ENCODE results near the gene CD274. TPM values are rescaled to one million over a fixed set of nuclear protein-coding genes. Genes with fewer than 3 reads are reported as not detected.

Gene CD274
- under 1 TPM; 0.62 to 0.98 TPM for polyA plus RNA-seq

GRCh38 chr9:5450359-5451091, at the start of gene CD274:
TSS of gene CD274 (plus strand) at chr9:5450542. CDS start at chr9:5456114, 5,572 bp downstream.
- Histone ChIP-seq H3K9me3 (ENCODE audit: control insufficient read depth in 2 of 2, insufficient read depth in 1 of 2, low read depth in 1 of 2, low read length in 1 of 2) (no peaks in the 10 kb centered on the region), H3K36me3 (ENCODE audit: control insufficient read depth in 2 of 2, insufficient read depth in 2 of 2, low read length in 1 of 2) (no peaks in the 10 kb centered on the region), H3K27me3 (ENCODE audit: control insufficient read depth in 1 of 2, insufficient read depth in 2 of 2, low read length in 2 of 2) (no peaks in the 10 kb centered on the region), H3K4me3 (ENCODE audit: low read depth in 1 of 2, low read length in 2 of 2) (peak within 1 kb of the TSS; percentile 60 to 66), H3K27ac (ENCODE audit: low read depth in 2 of 2, low read length in 1 of 2) (peak within 1 kb of the TSS; percentile 84 to 85), H3K4me1 (ENCODE audit: control insufficient read depth in 2 of 2, insufficient read depth in 2 of 2, low read length in 1 of 2) (no peaks in the 10 kb centered on the region)
- 3% methylated on average over 36 of the region's 36 CpGs for WGBS, 2 donors

GRCh38 chr9:5402217-5402616, 48.1 kb upstream of the CD274 start:
- Histone ChIP-seq H3K4me1 (ENCODE audit: control insufficient read depth in 2 of 2, insufficient read depth in 2 of 2, low read length in 1 of 2) (no peaks in the 10 kb centered on the region), H3K27ac (ENCODE audit: low read depth in 2 of 2, low read length in 1 of 2) (no peak overlapping the region), H3K36me3 (ENCODE audit: control insufficient read depth in 2 of 2, insufficient read depth in 2 of 2, low read length in 1 of 2) (no peaks in the 10 kb centered on the region), H3K4me3 (ENCODE audit: low read depth in 1 of 2, low read length in 2 of 2) (no peak overlapping the region), H3K27me3 (ENCODE audit: control insufficient read depth in 1 of 2, insufficient read depth in 2 of 2, low read length in 2 of 2) (no peaks in the 10 kb centered on the region), H3K9me3 (ENCODE audit: control insufficient read depth in 2 of 2, insufficient read depth in 1 of 2, low read depth in 1 of 2, low read length in 1 of 2) (no peaks in the 10 kb centered on the region)

GRCh38 chr9:5408596-5408995, 41.7 kb upstream of the CD274 start:
- Histone ChIP-seq H3K36me3 (ENCODE audit: control insufficient read depth in 2 of 2, insufficient read depth in 2 of 2, low read length in 1 of 2) (no peaks in the 10 kb centered on the region), H3K27me3 (ENCODE audit: control insufficient read depth in 1 of 2, insufficient read depth in 2 of 2, low read length in 2 of 2) (no peaks in the 10 kb centered on the region), H3K9me3 (ENCODE audit: control insufficient read depth in 2 of 2, insufficient read depth in 1 of 2, low read depth in 1 of 2, low read length in 1 of 2) (peaks cover 0 to 4% of the 10 kb centered on the region in 2 donors), H3K4me3 (ENCODE audit: low read depth in 1 of 2, low read length in 2 of 2) (no peak overlapping the region), H3K27ac (ENCODE audit: low read depth in 2 of 2, low read length in 1 of 2) (no peak overlapping the region), H3K4me1 (ENCODE audit: control insufficient read depth in 2 of 2, insufficient read depth in 2 of 2, low read length in 1 of 2) (no peaks in the 10 kb centered on the region)
- 97 to 100% methylated on average over 1 of the region's 1 CpG for WGBS, 2 donors

- H3K4me3 ChIP-seq (ENCODE audit: low read depth in 1 of 2, low read length in 2 of 2): no peak overlapping the region
- no peaks in the 10 kb centered on the region for H3K4me1 ChIP-seq (ENCODE audit: control insufficient read depth in 2 of 2, insufficient read depth in 2 of 2, low read length in 1 of 2)
- no peaks in the 10 kb centered on the region for H3K9me3 ChIP-seq (ENCODE audit: control insufficient read depth in 2 of 2, insufficient read depth in 1 of 2, low read depth in 1 of 2, low read length in 1 of 2)
- H3K27ac ChIP-seq (ENCODE audit: low read depth in 2 of 2, low read length in 1 of 2): no peak overlapping the region
- H3K36me3 ChIP-seq (ENCODE audit: control insufficient read depth in 2 of 2, insufficient read depth in 2 of 2, low read length in 1 of 2): peaks cover 0 to 4% of the 10 kb centered on the region in 2 donors
- H3K27me3 ChIP-seq (ENCODE audit: control insufficient read depth in 1 of 2, insufficient read depth in 2 of 2, low read length in 2 of 2): no peaks in the 10 kb centered on the region
- 73 to 75% methylated on average over 3 of the region's 3 CpGs for WGBS, 2 donors
These were observed 33.4 kb upstream of the CD274 start for GRCh38 chr9:5416953-5417352.

- 93 to 94% methylated on average over 20 of the region's 20 CpGs for WGBS, 2 donors
- no peaks in the 10 kb centered on the region for H3K27me3 ChIP-seq (ENCODE audit: control insufficient read depth in 1 of 2, insufficient read depth in 2 of 2, low read length in 2 of 2)
- peaks cover 0 to 4% of the 10 kb centered on the region in 2 donors for H3K36me3 ChIP-seq (ENCODE audit: control insufficient read depth in 2 of 2, insufficient read depth in 2 of 2, low read length in 1 of 2)
- H3K4me1 ChIP-seq (ENCODE audit: control insufficient read depth in 2 of 2, insufficient read depth in 2 of 2, low read length in 1 of 2): no peaks in the 10 kb centered on the region
- H3K9me3 ChIP-seq (ENCODE audit: control insufficient read depth in 2 of 2, insufficient read depth in 1 of 2, low read depth in 1 of 2, low read length in 1 of 2): no peaks in the 10 kb centered on the region
- no peak overlapping the region for H3K4me3 ChIP-seq (ENCODE audit: low read depth in 1 of 2, low read length in 2 of 2)
- H3K27ac ChIP-seq (ENCODE audit: low read depth in 2 of 2, low read length in 1 of 2): no peak overlapping the region
These were observed 31.9 kb upstream of the CD274 start for GRCh38 chr9:5418481-5418880.

GRCh38 chr9:5419987-5420386, 30.4 kb upstream of the CD274 start:
- Histone ChIP-seq H3K4me3 (ENCODE audit: low read depth in 1 of 2, low read length in 2 of 2) (no peak overlapping the region), H3K27me3 (ENCODE audit: control insufficient read depth in 1 of 2, insufficient read depth in 2 of 2, low read length in 2 of 2) (no peaks in the 10 kb centered on the region), H3K27ac (ENCODE audit: low read depth in 2 of 2, low read length in 1 of 2) (no peak overlapping the region), H3K4me1 (ENCODE audit: control insufficient read depth in 2 of 2, insufficient read depth in 2 of 2, low read length in 1 of 2) (no peaks in the 10 kb centered on the region), H3K36me3 (ENCODE audit: control insufficient read depth in 2 of 2, insufficient read depth in 2 of 2, low read length in 1 of 2) (peaks cover 0 to 4% of the 10 kb centered on the region in 2 donors), H3K9me3 (ENCODE audit: control insufficient read depth in 2 of 2, insufficient read depth in 1 of 2, low read depth in 1 of 2, low read length in 1 of 2) (no peaks in the 10 kb centered on the region)

- Histone ChIP-seq H3K36me3 (ENCODE audit: control insufficient read depth in 2 of 2, insufficient read depth in 2 of 2, low read length in 1 of 2) (peaks cover 0 to 4% of the 10 kb centered on the region in 2 donors), H3K9me3 (ENCODE audit: control insufficient read depth in 2 of 2, insufficient read depth in 1 of 2, low read depth in 1 of 2, low read length in 1 of 2) (no peaks in the 10 kb centered on the region), H3K27ac (ENCODE audit: low read depth in 2 of 2, low read length in 1 of 2) (no peak overlapping the region), H3K27me3 (ENCODE audit: control insufficient read depth in 1 of 2, insufficient read depth in 2 of 2, low read length in 2 of 2) (no peaks in the 10 kb centered on the region), H3K4me1 (ENCODE audit: control insufficient read depth in 2 of 2, insufficient read depth in 2 of 2, low read length in 1 of 2) (no peaks in the 10 kb centered on the region), H3K4me3 (ENCODE audit: low read depth in 1 of 2, low read length in 2 of 2) (no peak overlapping the region)
- 79 to 86% methylated on average over 2 of the region's 2 CpGs for WGBS, 2 donors
These were observed 29.2 kb upstream of the CD274 start for GRCh38 chr9:5421163-5421562.

- H3K4me3 ChIP-seq (ENCODE audit: low read depth in 1 of 2, low read length in 2 of 2): no peak overlapping the region
- H3K27ac ChIP-seq (ENCODE audit: low read depth in 2 of 2, low read length in 1 of 2): no peak overlapping the region
These were observed 28.1 kb upstream of the CD274 start for GRCh38 chr9:5422276-5422675.

GRCh38 chr9:5425006-5425628, 25.2 kb upstream of the CD274 start:
- Histone ChIP-seq H3K4me3 (ENCODE audit: low read depth in 1 of 2, low read length in 2 of 2) (no peak overlapping the region), H3K36me3 (ENCODE audit: control insufficient read depth in 2 of 2, insufficient read depth in 2 of 2, low read length in 1 of 2) (peaks cover 0 to 6% of the 10 kb centered on the region in 2 donors), H3K27me3 (ENCODE audit: control insufficient read depth in 1 of 2, insufficient read depth in 2 of 2, low read length in 2 of 2) (no peaks in the 10 kb centered on the region), H3K27ac (ENCODE audit: low read depth in 2 of 2, low read length in 1 of 2) (no peak overlapping the region), H3K9me3 (ENCODE audit: control insufficient read depth in 2 of 2, insufficient read depth in 1 of 2, low read depth in 1 of 2, low read length in 1 of 2) (no peaks in the 10 kb centered on the region), H3K4me1 (ENCODE audit: control insufficient read depth in 2 of 2, insufficient read depth in 2 of 2, low read length in 1 of 2) (no peaks in the 10 kb centered on the region)
- WGBS, 2 donors: 63 to 85% methylated on average over 2 of the region's 2 CpGs

More at GRCh38 chr9:5422276-5422675, 28.1 kb upstream of the CD274 start:
- no peaks in the 10 kb centered on the region for H3K9me3 ChIP-seq (ENCODE audit: control insufficient read depth in 2 of 2, insufficient read depth in 1 of 2, low read depth in 1 of 2, low read length in 1 of 2)
- 86 to 91% methylated on average over 1 of the region's 1 CpG for WGBS, 2 donors
- peaks cover 0 to 7% of the 10 kb centered on the region in 2 donors for H3K36me3 ChIP-seq (ENCODE audit: control insufficient read depth in 2 of 2, insufficient read depth in 2 of 2, low read length in 1 of 2)
- H3K27me3 ChIP-seq (ENCODE audit: control insufficient read depth in 1 of 2, insufficient read depth in 2 of 2, low read length in 2 of 2): no peaks in the 10 kb centered on the region
- H3K4me1 ChIP-seq (ENCODE audit: control insufficient read depth in 2 of 2, insufficient read depth in 2 of 2, low read length in 1 of 2): no peaks in the 10 kb centered on the region

- Histone ChIP-seq H3K4me3 (ENCODE audit: low read depth in 1 of 2, low read length in 2 of 2) (no peak overlapping the region), H3K36me3 (ENCODE audit: control insufficient read depth in 2 of 2, insufficient read depth in 2 of 2, low read length in 1 of 2) (peaks cover 0 to 6% of the 10 kb centered on the region in 2 donors), H3K27me3 (ENCODE audit: control insufficient read depth in 1 of 2, insufficient read depth in 2 of 2, low read length in 2 of 2) (no peaks in the 10 kb centered on the region), H3K9me3 (ENCODE audit: control insufficient read depth in 2 of 2, insufficient read depth in 1 of 2, low read depth in 1 of 2, low read length in 1 of 2) (no peaks in the 10 kb centered on the region), H3K27ac (ENCODE audit: low read depth in 2 of 2, low read length in 1 of 2) (no peak overlapping the region), H3K4me1 (ENCODE audit: control insufficient read depth in 2 of 2, insufficient read depth in 2 of 2, low read length in 1 of 2) (no peaks in the 10 kb centered on the region)
These were observed 23.3 kb upstream of the CD274 start for GRCh38 chr9:5427005-5427404.
